Activated T-cell treated with anti-CD3 and anti-CD28 coated beads for 1 hour (primary cell): Measurements from ENCODE around the gene ZGPAT.

Experiments
- DNase-seq: peaks from one replicate; pipeline ENCODE4 v3.0.0-alpha.2; 2020; ENCODE audit warnings: low read depth

The ZGPAT gene

DNA sequence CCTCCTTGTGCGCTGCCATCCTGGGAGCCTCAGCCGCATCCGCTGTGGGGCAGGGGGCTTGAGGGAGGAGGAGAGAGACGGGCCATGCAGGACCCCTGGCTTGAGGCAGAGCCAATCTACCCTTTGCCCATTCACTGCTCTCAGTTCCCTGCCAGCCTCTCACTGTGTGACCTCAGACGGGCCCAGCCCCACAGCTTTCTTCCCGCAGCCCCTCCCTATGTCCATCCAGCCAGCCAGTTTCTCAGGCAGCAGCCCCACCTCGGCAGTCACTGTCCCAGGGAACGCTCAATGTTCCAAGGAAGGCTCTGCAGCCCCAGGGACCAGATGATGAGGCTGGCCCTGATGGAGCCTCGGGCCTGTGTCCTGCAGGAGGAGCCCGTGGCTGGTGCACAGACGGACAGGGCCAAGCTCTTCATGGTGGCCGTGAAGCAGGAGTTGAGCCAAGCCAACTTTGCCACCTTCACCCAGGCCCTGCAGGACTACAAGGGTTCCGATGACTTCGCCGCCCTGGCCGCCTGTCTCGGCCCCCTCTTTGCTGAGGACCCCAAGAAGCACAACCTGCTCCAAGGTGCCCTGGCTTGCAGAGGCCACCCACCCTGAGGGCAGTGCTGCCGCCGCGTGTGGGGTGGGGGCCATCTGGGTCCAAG lies 15.3 kb upstream of the ZGPAT start:
- no peak for DNase-seq

DNA sequence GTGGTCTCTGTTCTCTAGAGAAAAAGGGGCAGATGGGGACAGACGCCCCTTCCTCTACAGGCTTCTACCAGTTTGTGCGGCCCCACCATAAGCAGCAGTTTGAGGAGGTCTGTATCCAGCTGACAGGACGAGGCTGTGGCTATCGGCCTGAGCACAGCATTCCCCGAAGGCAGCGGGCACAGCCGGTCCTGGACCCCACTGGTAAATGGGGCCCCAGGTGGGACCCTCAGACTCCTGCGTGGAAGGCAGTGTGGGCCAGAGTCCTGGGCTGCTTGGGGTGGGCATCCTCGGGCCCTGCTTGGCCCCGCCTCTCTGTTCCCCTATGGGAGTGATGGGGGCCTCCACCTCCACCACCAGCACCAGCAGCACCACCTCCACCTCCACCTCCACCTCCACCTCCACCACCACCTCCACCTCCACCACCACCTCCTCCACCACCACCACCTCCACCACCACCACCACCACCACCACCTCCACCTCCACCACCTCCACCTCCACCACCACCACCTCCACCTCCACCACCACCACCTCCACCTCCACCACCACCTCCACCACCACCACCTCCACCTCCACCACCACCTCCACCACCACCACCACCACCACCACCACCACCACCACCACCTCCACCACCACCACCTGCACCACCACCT lies 14.6 kb upstream of the ZGPAT start:
- no peak for DNase-seq

DNA sequence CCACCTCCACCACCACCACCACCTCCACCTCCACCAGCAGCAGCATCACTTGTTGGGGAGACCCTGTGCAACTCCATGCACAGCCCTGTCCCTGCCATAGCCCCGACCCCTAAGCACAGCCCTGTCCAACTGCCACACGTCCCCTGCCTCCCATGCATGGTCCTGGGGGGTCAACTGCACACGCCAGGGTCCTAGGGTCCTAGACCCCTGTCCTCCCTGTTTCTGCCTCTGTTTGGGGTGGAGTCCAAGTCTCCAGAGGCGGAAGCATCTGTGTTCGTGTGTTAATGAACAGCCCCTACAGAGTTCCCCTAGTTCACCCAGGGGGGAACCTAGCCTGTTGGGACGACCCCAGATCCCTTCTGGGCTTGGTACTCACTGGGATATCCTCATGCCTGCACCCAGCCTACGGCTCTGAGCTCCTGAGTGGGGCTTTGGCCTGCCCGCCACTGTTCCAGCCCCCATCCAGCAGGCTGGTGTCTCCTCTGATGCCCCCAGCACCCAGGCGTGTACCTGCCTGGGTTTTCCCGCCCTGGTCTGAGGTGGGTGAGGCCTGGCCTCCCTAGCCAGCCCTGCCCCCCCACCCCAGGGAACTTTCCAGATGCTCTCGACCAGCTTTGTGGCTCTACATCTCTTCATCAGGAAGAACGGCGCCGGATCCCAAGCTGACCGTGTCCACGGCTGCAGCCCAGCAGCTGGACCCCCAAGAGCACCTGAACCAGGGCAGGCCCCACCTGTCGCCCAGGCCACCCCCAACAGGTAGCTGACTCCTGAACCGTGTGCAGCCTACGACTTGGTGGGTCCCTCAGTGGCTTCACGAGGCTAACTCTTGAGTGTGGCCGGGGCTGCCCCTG lies 13.9 kb upstream of the ZGPAT start:
- no peak for DNase-seq

DNA sequence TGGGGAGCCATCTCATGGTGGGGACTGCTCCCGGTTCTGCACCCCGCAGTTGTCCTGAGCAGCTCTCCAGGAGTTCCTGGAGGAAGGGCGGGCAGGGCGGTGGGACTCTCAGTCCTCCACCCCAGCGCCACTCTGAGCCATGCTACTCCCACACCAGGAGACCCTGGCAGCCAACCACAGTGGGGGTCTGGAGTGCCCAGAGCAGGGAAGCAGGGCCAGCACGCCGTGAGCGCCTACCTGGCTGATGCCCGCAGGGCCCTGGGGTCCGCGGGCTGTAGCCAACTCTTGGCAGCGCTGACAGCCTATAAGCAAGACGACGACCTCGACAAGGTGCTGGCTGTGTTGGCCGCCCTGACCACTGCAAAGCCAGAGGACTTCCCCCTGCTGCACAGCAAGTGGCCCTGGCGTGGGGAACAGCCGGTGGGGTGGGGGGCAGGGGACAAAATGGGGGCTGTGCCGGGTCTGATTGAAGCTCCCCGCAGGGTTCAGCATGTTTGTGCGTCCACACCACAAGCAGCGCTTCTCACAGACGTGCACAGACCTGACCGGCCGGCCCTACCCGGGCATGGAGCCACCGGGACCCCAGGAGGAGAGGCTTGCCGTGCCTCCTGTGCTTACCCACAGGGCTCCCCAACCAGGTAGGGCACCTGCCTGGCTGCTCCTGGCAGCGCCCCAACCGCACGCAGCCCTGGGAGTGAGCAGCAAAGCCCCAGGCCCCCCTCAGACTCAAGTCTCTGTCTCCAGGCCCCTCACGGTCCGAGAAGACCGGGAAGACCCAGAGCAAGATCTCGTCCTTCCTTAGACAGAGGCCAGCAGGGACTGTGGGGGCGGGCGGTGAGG lies 13.0 kb upstream of the ZGPAT start:
- no peak for DNase-seq

DNA sequence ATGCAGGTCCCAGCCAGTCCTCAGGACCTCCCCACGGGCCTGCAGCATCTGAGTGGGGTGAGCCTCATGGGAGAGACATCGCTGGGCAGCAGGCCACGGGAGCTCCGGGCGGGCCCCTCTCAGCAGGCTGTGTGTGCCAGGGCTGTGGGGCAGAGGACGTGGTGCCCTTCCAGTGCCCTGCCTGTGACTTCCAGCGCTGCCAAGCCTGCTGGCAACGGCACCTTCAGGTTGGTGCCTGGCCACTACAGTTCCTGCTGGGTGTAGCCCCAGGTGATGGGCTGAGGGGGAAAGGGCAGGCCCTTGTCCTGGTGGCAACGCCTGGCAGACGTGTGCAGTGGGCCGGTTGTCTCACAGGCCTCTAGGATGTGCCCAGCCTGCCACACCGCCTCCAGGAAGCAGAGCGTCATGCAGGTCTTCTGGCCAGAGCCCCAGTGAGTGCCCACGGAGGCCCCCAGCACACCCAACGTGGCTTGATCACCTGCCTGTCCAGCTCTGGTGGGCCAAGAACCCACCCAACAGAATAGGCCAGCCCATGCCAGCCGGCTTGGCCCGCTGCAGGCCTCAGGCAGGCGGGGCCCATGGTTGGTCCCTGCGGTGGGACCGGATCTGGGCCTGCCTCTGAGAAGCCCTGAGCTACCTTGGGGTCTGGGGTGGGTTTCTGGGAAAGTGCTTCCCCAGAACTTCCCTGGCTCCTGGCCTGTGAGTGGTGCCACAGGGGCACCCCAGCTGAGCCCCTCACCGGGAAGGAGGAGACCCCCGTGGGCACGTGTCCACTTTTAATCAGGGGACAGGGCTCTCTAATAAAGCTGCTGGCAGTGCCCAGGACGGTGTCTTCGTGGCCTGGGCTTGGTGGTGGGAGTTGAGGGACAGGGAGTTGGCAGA lies 12.2 kb upstream of the ZGPAT start:
- no peak for DNase-seq

DNA sequence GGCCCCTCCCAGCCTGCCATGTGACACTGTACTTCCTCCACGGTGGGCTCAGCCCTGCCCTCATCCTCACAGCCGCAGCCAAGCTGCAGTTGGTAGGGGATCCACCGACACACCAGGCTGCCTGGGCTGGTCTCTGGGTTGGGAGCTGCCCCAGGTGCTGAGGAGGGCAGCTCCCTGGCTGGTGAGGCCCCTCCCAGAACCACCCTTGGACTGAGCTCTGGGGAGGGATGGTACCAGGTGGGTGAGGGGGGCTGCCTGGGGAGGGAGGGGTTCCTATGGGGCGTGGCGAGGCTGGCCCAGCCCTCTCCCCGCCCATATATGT lies 11.6 kb upstream of the ZGPAT start:
- DNase-seq = no peak

DNA sequence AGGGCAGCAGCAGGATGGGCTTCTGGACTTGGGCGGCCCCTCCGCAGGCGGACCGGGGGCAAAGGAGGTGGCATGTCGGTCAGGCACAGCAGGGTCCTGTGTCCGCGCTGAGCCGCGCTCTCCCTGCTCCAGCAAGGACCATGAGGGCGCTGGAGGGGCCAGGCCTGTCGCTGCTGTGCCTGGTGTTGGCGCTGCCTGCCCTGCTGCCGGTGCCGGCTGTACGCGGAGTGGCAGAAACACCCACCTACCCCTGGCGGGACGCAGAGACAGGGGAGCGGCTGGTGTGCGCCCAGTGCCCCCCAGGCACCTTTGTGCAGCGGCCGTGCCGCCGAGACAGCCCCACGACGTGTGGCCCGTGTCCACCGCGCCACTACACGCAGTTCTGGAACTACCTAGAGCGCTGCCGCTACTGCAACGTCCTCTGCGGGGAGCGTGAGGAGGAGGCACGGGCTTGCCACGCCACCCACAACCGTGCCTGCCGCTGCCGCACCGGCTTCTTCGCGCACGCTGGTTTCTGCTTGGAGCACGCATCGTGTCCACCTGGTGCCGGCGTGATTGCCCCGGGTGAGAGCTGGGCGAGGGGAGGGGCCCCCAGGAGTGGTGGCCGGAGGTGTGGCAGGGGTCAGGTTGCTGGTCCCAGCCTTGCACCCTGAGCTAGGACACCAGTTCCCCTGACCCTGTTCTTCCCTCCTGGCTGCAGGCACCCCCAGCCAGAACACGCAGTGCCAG lies 11.0 kb upstream of the ZGPAT start, which contains the start of gene TNFRSF6B:
TNFRSF6B (plus strand) TSS at position 25 of the 729 bp plus-strand sequence; CDS start at position 141, 116 bp downstream.
- DNase-seq = no peak

DNA sequence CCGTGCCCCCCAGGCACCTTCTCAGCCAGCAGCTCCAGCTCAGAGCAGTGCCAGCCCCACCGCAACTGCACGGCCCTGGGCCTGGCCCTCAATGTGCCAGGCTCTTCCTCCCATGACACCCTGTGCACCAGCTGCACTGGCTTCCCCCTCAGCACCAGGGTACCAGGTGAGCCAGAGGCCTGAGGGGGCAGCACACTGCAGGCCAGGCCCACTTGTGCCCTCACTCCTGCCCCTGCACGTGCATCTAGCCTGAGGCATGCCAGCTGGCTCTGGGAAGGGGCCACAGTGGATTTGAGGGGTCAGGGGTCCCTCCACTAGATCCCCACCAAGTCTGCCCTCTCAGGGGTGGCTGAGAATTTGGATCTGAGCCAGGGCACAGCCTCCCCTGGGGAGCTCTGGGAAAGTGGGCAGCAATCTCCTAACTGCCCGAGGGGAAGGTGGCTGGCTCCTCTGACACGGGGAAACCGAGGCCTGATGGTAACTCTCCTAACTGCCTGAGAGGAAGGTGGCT lies 10.4 kb upstream of the ZGPAT start:
- DNase-seq = no peak

DNA sequence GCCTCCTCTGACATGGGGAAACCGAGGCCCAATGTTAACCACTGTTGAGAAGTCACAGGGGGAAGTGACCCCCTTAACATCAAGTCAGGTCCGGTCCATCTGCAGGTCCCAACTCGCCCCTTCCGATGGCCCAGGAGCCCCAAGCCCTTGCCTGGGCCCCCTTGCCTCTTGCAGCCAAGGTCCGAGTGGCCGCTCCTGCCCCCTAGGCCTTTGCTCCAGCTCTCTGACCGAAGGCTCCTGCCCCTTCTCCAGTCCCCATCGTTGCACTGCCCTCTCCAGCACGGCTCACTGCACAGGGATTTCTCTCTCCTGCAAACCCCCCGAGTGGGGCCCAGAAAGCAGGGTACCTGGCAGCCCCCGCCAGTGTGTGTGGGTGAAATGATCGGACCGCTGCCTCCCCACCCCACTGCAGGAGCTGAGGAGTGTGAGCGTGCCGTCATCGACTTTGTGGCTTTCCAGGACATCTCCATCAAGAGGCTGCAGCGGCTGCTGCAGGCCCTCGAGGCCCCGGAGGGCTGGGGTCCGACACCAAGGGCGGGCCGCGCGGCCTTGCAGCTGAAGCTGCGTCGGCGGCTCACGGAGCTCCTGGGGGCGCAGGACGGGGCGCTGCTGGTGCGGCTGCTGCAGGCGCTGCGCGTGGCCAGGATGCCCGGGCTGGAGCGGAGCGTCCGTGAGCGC lies 9.8 kb upstream of the ZGPAT start:
- no peak for DNase-seq

DNA sequence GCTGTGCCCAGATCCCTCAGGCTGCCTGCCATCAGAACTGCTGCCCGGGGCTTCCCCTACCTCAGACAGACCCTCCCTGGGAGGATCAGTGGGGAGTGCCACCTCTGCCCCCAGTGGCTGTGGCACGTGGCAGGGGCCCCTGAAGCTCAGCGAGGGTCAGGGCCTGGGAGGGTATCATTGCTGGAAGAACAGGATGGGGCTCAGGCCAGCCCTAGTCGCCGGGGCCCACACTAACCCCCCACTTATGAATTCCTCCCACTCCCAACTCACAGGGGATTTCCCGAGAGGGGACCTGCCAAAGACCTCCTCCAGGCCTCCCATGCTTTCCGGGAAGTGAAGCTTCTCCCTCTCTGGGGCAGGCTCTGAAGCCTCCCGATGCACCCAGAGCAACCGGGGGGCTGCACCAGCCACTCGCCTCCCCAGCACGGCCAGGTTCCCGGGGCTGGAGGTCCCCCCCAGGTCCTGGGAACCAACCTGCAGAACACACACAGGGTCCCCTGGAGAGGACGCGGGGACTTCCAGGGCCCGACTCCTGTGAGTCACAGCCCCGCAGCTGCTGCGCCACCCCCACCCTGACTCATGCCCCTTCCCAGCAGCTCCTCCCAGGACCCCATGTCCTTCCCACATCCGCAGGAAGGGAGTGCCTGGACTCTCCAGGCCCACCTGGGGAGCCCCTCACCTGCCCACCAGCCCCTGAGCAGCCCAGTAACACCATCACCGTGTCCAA lies 8.9 kb upstream of the ZGPAT start:
- no peak for DNase-seq

DNA sequence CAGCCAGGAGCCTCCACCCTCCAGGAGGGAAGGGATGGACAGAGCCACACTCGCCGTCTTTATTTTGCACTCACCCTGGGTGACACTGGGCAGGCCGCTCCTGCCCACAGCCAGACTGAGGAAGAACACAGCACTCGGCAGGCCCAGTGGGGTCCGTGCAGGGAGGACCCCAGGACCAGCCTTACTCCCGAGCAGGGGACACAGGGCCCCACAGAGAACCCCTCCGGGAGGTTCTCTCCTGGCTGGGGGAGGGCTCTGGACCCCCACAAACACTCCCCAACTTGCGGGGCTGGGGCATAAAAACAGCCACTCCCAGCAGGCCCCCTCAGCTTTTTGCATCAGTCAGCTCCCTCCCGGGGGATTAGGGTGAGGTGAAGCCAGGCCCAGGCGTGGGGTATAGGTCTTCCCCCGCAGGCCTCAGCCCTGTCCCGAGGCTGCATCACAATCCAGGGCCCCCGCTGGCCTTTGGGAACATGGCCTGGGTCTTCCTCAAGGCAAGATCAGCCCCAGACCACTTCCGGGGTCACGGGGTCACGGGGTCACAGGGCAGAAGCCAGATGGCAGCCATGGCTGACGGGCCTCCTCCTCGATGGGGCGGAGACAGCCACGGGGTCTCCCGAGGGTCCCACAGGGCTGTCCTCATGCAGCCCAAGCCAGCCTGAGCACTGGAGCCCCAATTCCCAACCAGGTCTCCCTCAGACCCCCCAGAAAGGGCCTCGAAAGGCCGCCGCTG lies 8.2 kb upstream of the ZGPAT start:
- no peak for DNase-seq

DNA sequence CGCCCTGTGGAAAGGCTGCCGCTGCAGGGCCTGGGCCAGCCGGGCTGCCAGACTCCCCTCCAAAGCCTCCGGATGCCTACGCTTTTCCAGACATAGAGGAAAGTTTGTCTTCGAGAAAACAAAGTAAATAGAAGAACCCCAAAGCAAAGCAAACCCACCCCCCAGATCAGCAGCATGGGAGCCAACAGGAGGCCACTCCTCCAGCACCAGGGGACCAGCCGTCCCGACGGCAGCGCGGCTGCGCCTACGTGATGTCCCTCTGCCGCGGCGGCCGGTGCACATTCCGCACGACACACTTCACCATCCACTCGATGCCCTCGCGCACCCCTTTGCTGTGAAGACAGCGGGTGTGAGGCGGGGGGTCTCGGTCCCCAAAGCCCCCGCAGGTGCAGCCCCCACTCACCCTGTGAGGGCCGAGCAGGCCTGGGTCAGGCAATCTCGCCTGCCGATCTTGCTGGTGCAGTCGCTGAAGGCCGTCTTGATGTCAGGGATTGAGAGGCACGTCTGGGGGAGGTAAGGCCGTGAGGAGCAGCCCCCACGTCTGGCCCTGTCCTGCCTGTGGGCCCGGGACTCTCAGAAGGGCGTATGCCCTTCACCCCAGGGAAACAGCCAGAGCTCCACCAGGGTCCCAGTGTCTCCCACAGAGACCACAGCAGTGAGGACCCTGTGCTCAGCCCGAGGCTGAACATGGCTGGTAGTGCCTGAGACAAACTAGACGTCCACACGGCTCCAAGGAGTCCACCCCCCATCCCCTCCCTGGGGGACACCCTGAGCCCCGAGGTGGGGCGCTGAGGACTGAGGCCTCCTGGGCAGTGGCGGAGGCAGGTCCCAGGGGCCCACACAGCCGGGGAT lies 7.4 kb upstream of the ZGPAT start:
- no peak for DNase-seq

DNA sequence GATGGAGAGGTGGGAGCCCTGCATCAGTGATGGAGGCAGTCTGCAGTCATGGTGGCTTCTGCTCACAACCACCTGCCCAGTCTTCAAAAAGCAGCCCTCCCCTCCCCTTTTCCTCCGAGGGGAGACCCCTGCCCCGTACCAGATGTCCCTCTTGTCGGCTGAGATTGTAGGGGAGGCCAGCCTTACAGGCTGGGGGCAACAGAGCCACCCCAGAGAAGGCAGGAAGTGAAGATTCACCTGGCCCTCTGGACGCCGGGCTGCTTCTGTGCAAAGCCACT lies 6.8 kb upstream of the ZGPAT start:
- DNase-seq = no peak

DNA sequence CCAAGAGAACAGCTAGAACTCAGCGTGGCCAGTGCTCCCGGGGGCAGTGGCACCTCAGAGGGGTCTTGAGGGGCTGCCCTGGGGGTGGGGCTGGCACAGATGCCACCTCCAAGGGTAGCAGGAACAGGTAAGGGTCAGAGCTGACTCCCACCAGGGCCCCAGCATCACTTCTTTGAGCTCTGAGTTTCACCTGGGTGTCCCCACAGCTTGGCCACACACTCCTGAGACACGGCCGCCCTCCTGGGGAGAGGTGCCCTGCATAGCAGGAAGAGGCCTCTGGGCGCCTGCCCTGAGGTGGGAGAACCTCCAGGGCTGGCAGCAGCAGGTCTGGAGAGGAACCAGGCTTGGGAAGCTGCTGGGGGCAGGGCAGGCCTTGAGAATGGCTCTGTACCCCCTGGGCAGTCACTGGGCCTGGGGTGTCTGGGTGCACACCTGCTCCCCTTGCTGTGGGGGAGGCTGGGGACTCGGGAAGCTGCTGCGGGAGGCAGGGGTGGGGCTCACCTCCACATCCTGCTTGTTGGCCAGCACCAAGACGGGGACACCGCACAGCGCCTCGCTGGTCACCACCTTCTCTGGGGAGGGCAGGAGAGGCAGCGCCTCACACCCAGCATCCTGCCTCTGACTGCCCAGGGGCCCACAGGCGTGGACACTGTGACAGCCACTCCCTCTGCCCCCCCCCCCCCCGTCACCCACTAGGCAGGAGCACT lies 6.4 kb upstream of the ZGPAT start:
- DNase-seq = no peak

DNA sequence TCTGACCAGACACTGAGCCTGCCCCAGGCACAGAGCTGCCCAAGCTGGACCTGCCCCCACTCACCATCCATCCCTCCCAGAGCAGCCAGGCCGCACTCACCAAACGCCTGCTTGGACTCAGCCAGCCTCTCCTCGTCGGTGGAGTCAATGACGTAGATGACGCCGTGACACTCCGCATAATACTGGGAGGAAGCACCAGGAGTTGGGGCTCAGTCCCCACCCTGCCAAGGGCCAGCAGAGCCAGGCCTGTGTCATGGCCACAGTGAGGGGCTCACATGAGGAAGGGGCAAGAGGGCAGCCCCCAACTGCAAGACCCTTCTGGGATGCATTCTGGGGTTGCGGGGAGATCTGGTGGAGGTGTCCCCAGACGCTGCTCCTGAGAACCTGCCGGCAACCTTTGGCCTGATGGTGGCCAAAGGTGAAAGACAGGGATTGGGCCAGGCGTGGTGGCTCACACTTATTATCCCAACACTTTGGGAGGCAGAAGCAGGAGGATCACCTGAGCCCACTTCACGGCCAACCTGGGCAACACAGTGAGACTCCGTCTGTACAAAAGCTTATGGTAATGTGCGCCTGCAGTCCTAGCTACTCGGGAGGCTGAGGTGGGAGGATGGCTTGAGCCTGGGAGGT lies 5.7 kb upstream of the ZGPAT start:
- no peak for DNase-seq

DNA sequence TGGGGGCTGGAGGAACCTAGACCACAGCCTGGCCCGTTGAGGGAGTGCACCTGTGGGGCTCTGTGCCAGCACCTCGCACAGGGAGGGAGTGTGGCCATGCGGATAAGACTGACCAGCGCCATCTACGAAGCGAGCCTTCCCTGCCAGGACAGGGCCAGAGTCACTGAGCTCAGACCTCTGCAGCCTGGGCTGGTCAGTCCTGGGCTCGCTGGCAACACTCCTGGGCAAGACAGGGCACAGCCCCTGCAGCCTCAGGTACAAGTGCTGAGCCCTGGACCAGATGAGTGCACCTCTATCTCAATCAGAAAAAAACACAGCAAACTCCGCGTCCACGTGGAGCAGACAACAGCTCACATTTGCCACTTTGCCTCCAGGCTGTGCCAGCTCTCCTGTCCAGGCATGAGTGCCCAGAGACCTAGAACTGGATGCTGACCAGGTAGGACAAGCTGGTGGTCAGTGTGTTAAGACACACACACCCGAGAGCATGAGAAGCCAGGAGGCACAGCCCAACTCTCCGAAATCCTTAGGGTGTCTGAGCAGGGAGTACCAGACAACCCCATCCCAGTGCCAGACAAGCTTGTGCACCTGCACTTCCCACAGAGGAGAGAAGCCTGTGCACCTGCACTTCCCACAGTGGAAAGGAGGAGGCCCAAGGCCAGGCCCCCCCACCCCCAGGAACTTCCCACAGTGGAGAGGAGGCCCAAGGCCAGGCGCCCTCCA lies 4.9 kb upstream of the ZGPAT start:
- DNase-seq = no peak
